GM12873 (cell line): Measurements from ENCODE around the gene PGGT1B.

Experiments used
- CTCF ChIP-seq: IDR thresholded peaks from 2 replicates; pipeline ENCODE4 v1.5.1; 2012; ENCODE audit warnings: low read depth, mild to moderate bottlenecking, moderate library complexity, low read length, control low read depth; ENCODE audit not compliant: insufficient read depth; ENCODE audit errors: missing control alignments

Gene PGGT1B

GRCh38 chr5:115296124-115297022 is 33.7 kb upstream of the PGGT1B start, which contains the start of gene CCDC112:
TSS of gene CCDC112 (minus strand) at chr5:115296654. CDS start at chr5:115296543, 111 bp downstream.
- TF ChIP-seq CTCF, result no peak

GRCh38 chr5:115295777-115296123 is 33.1 kb upstream of the PGGT1B start:
- TF ChIP-seq CTCF, result no peak

GRCh38 chr5:115291397-115291796 is 28.7 kb upstream of the PGGT1B start:
- TF ChIP-seq CTCF, result no peak

GRCh38 chr5:115289104-115289503 is 26.4 kb upstream of the PGGT1B start:
- TF ChIP-seq CTCF, result no peak

GRCh38 chr5:115284021-115284420 is 21.3 kb upstream of the PGGT1B start:
- TF ChIP-seq CTCF, result no peak

- no peak for TF ChIP-seq CTCF
These were observed 19.5 kb upstream of the PGGT1B start for GRCh38 chr5:115282131-115282530.

GRCh38 chr5:115274584-115274983 is 11.9 kb upstream of the PGGT1B start:
- TF ChIP-seq CTCF, result no peak
